PC-9 (cell line): ENCODE data around the gene S1PR5. TPM values are rescaled to one million over a fixed set of nuclear protein-coding genes. Genes with fewer than 3 reads are reported as not detected.

ENCODE experiments used
- BruUV-seq: library from RNA; stranded (reverse); fragments of 400-500 nt; replicated peaks from 2 replicates; lab custom pipeline; 2021; lab: Mats Ljungman, UMichigan
- CTCF ChIA-PET: fragments of 300-600 bp; sonication (Branson Sonifier 250); formaldehyde crosslinking; loops from one replicate; lab custom pipeline; 2022; ENCODE audit warnings: antibody characterized with exemption; lab: Charles Lee
- POLR2A ChIA-PET: fragments of 300-600 bp; sonication (Branson Sonifier 250); formaldehyde crosslinking; loops from one replicate; lab custom pipeline; 2022; ENCODE audit warnings: antibody characterized with exemption; ENCODE audit not compliant: unreplicated experiment; lab: Charles Lee
- DNase-seq, 2 experiments: peaks; one replicate each; pipeline versions ENCODE4 v3.0.0 to v3.0.0-alpha.2; 2015 to 2022; ENCODE audit warnings: mixed read lengths in 1 of 2
- H2AFZ ChIP-seq: fragments of 200-600 bp; sonication (generic); 2 replicates; pipeline ENCODE4 v1.8.1; 2017; ENCODE audit warnings: antibody characterized with exemption
- H3F3A ChIP-seq: fragments of 200-600 bp; sonication (generic); 2 replicates; pipeline ENCODE4 v1.8.1; 2017; ENCODE audit warnings: antibody characterized with exemption, mild to moderate bottlenecking, low read depth; ENCODE audit not compliant: insufficient read depth
- H3K27ac ChIP-seq: fragments of 200-600 bp; sonication (generic); 2 replicates; pipeline ENCODE4 v1.6.1; 2016; ENCODE audit warnings: mixed run types
- H3K27me3 ChIP-seq: fragments of 200-600 bp; sonication (generic); 2 replicates; pipeline ENCODE4 v1.6.1; 2016; ENCODE audit warnings: low read depth, mixed run types; ENCODE audit not compliant: insufficient read depth
- H3K36me3 ChIP-seq: fragments of 200-600 bp; sonication (generic); 2 replicates; pipeline ENCODE4 v1.6.1; 2016; ENCODE audit warnings: low read depth, mixed run types
- H3K4me1 ChIP-seq: fragments of 200-600 bp; sonication (generic); replicated peaks from 2 replicates; pipeline ENCODE4 v1.6.1; 2016; ENCODE audit warnings: mixed run types; ENCODE audit not compliant: insufficient read depth
- H3K4me2 ChIP-seq: fragments of 200-600 bp; sonication (generic); 2 replicates; pipeline ENCODE4 v1.6.1; 2017; ENCODE audit warnings: mixed run types
- H3K4me3 ChIP-seq: fragments of 200-600 bp; sonication (generic); 2 replicates; pipeline ENCODE4 v1.6.1; 2016; ENCODE audit warnings: mixed run types
- H3K79me2 ChIP-seq: fragments of 200-600 bp; sonication (generic); 2 replicates; pipeline ENCODE4 v1.6.1; 2017; ENCODE audit warnings: low read depth, mixed run types
- H3K9me2 ChIP-seq: fragments of 200-600 bp; sonication (generic); 2 replicates; pipeline ENCODE4 v1.8.1; 2017; ENCODE audit warnings: mild to moderate bottlenecking; ENCODE audit not compliant: insufficient read depth
- H3K9me3 ChIP-seq: fragments of 200-600 bp; sonication (generic); 2 replicates; pipeline ENCODE4 v1.8.1; 2016; ENCODE audit warnings: low read depth; ENCODE audit not compliant: insufficient read depth
- H4K20me1 ChIP-seq: fragments of 200-600 bp; sonication (generic); 2 replicates; pipeline ENCODE4 v1.8.1; 2017; ENCODE audit not compliant: insufficient read depth
- CTCF ChIP-seq: fragments of 200-600 bp; sonication (generic); conservative IDR thresholded peaks from 2 replicates; pipeline ENCODE4 v1.6.1; 2017; ENCODE audit warnings: mixed run types, antibody characterized with exemption, mild to moderate bottlenecking, moderate library complexity
- EZH2 ChIP-seq: fragments of 200-600 bp; sonication (generic); IDR thresholded peaks from 2 replicates; pipeline ENCODE4 v1.8.0; 2017; ENCODE audit warnings: antibody characterized with exemption, low read depth
- intact Hi-C: fragments of 100-400 bp; cut with micrococcal nuclease; formaldehyde crosslinking; loops from one replicate; pipeline ENCODE4 v1.10.0; 2022; ENCODE audit not compliant: unreplicated experiment
- total RNA-seq: library from RNA; stranded (reverse); gene quantifications from 2 replicates; pipeline ENCODE4 v1.2.3, GENCODE V29; 2021

The S1PR5 gene
- total RNA-seq, 1 experiment from 2014 or later = 9.5 TPM

GRCh38 chr19:10500247-10500592 lies 17.0 kb downstream of the S1PR5 start:
- Histone ChIP-seq H3K4me3 (no peak overlapping the region), H3K4me2 (0 out of 2 replicates have a peak overlapping the region, but pooled peaks have one; percentile 89), H3K4me1 (peaks cover 16% of the 10 kb centered on the region), H3K79me2 (peaks cover 74% of the 10 kb centered on the region), H3K27ac (no peak overlapping the region), H3K27me3 (no peaks in the 10 kb centered on the region), H4K20me1 (peaks cover 37% of the 10 kb centered on the region), H3K9me3 (no peaks in the 10 kb centered on the region), H3K9me2 (no peaks in the 10 kb centered on the region), H3F3A (peaks cover 48% of the 10 kb centered on the region; the same call in 1 of the 2 replicates), H2AFZ (no peak overlapping the region), H3K36me3 (peaks cover 25% of the 10 kb centered on the region)
- CTCF ChIA-PET = no interaction called here
- DNase-seq = no peak
- intact Hi-C loops = loop anchor here (5.0 kb wide), 1 partner anchor 42 kb away; the partner anchor contains the start of gene ATG4D
- POLR2A ChIA-PET = no interaction called here
- TF ChIP-seq EZH2 (no peak), CTCF (no peak)
- BruUV-seq = no TSS peak

GRCh38 chr19:10499550-10500246 lies 17.5 kb downstream of the S1PR5 start:
- Histone ChIP-seq H3K79me2 (peaks cover 79% of the 10 kb centered on the region), H2AFZ (no peak overlapping the region), H4K20me1 (peaks cover 42% of the 10 kb centered on the region), H3K27me3 (no peaks in the 10 kb centered on the region), H3K9me3 (no peaks in the 10 kb centered on the region), H3K4me3 (no peak overlapping the region), H3F3A (peaks cover 48% of the 10 kb centered on the region; the same call in 1 of the 2 replicates), H3K27ac (no peak overlapping the region), H3K36me3 (peaks cover 31% of the 10 kb centered on the region), H3K4me1 (peaks cover 16% of the 10 kb centered on the region), H3K4me2 (no peak overlapping the region), H3K9me2 (no peaks in the 10 kb centered on the region)
- no peak for DNase-seq
- BruUV-seq = no TSS peak
- ChIA-PET POLR2A (interaction anchor here (0.7 kb wide), 1 partner anchor 38 kb away, joined by 3 read pairs; no protein-coding TSS in a partner anchor), CTCF (no interaction called here)
- intact Hi-C loops = loop anchor here (5.0 kb wide), 1 partner anchor 43 kb away; the partner anchor contains the start of gene ATG4D
- no peak for TF ChIP-seq CTCF
- TF ChIP-seq EZH2 = no peak

- ChIA-PET POLR2A (no interaction called here), CTCF (no interaction called here)
- H4K20me1 ChIP-seq = peaks cover 61% of the 10 kb centered on the region
- H3K4me1 ChIP-seq = peaks cover 16% of the 10 kb centered on the region
- H3K9me3 ChIP-seq = no peaks in the 10 kb centered on the region
- no peak for TF ChIP-seq CTCF
- no peak for TF ChIP-seq EZH2
- no peak overlapping the region for H3K27ac ChIP-seq
- no peak overlapping the region for H3K4me3 ChIP-seq
- H2AFZ ChIP-seq = no peak overlapping the region
- BruUV-seq = no TSS peak
- H3F3A ChIP-seq = peaks cover 44% of the 10 kb centered on the region
- no peaks in the 10 kb centered on the region for H3K9me2 ChIP-seq
- H3K36me3 ChIP-seq = peaks cover 41% of the 10 kb centered on the region
- no peak for DNase-seq
- H3K27me3 ChIP-seq = no peaks in the 10 kb centered on the region
- intact Hi-C loops = no loop called here
- peaks cover 86% of the 10 kb centered on the region for H3K79me2 ChIP-seq
- H3K4me2 ChIP-seq = no peak overlapping the region
These were observed 19.9 kb downstream of the S1PR5 start for GRCh38 chr19:10497371-10497770.
